ENCODE data around the gene CBX8. TPM values are rescaled to one million over a fixed set of nuclear protein-coding genes. Genes with fewer than 3 reads are reported as not detected.
A peak's percentile ranks its signal among the peaks of the same experiment; 100 is the strongest.

CBX8 gene
- total and polyA plus RNA-seq, 2 of the 13 experiments (the other 11 are each of a cell fraction or from before 2014, with no cell fraction given), result 0.34 to 12.6 TPM

GRCh38 chr17:79760197-79760906, 36.5 kb downstream of the CBX8 start (continued):
- no peak; the same call in 1 of the 2 replicates for TF ChIP-seq RFX5 (IDR thresholded peaks at IDR 0.05; ENCODE audit: low read depth, low read length)
- TF ChIP-seq, protein P1, sequence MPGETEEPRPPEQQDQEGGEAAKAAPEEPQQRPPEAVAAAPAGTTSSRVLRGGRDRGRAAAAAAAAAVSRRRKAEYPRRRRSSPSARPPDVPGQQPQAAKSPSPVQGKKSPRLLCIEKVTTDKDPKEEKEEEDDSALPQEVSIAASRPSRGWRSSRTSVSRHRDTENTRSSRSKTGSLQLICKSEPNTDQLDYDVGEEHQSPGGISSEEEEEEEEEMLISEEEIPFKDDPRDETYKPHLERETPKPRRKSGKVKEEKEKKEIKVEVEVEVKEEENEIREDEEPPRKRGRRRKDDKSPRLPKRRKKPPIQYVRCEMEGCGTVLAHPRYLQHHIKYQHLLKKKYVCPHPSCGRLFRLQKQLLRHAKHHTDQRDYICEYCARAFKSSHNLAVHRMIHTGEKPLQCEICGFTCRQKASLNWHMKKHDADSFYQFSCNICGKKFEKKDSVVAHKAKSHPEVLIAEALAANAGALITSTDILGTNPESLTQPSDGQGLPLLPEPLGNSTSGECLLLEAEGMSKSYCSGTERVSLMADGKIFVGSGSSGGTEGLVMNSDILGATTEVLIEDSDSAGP (CRISPR knock-in tag; IDR thresholded peaks at IDR 0.05; ENCODE audit: borderline replicate concordance), result peak; percentile 96
- peak; percentile 50; the same call in 1 of the 2 replicates for TF ChIP-seq BHLHE40 (IDR thresholded peaks at IDR 0.05; ENCODE audit: low read length)
- TF ChIP-seq SOX5 (CRISPR knock-in tag; IDR thresholded peaks at IDR 0.05; ENCODE audit: borderline replicate concordance), result peak; percentile 94
- TF ChIP-seq MXD3 (CRISPR knock-in tag; IDR thresholded peaks at IDR 0.05), result peak; percentile 89
- TF ChIP-seq ZNF234 (CRISPR knock-in tag; conservative IDR thresholded peaks at IDR 0.05), result no peak
- TF ChIP-seq SATB2 (CRISPR knock-in tag; IDR thresholded peaks at IDR 0.05), result no peak
- no peak for TF ChIP-seq PLRG1 (conservative IDR thresholded peaks at IDR 0.05)
- 0 out of 2 replicates have a peak, but pooled peaks have one; percentile 42 for TF ChIP-seq ZBTB34 (CRISPR knock-in tag; IDR thresholded peaks at IDR 0.05)
- TF ChIP-seq ZNF274 (CRISPR knock-in tag; IDR thresholded peaks at IDR 0.05), result peak; percentile 95
- TF ChIP-seq ZMYM3 (CRISPR knock-in tag; IDR thresholded peaks at IDR 0.05), result peak; percentile 91
- peak; percentile 84; the same call in 2 of the 3 replicates for TF ChIP-seq MXI1 (IDR thresholded peaks at IDR 0.05; ENCODE audit: borderline replicate concordance, low read depth, low read length)
- TF ChIP-seq SP5 (CRISPR knock-in tag; IDR thresholded peaks at IDR 0.05; ENCODE audit: borderline replicate concordance, low read depth), result peak; percentile 39; the same call in 1 of the 2 replicates
- no peak; the same call in 1 of the 2 replicates for TF ChIP-seq AKAP8 (CRISPR knock-in tag; IDR thresholded peaks at IDR 0.05)
- no peak; the same call in 1 of the 2 replicates for TF ChIP-seq ZNF780A (CRISPR knock-in tag; IDR thresholded peaks at IDR 0.05)
- peak; percentile 92 for TF ChIP-seq BORCS8-MEF2B (CRISPR knock-in tag; IDR thresholded peaks at IDR 0.05)
- TF ChIP-seq ZNF318 (CRISPR knock-in tag; IDR thresholded peaks at IDR 0.05), result 0 out of 2 replicates have a peak, but pooled peaks have one; percentile 6

Measured in HepG2 (cell line).